Glutamatergic neuron (in vitro differentiated cells): ENCODE measurements around the gene TSPAN18. TPM values are rescaled to one million over a fixed set of nuclear protein-coding genes. Genes with fewer than 3 reads are reported as not detected.

Experiments used
- DNase-seq: peaks from one replicate; pipeline ENCODE4 v3.0.0; 2022
- H3K27ac Mint-ChIP-seq: one replicate; pipeline ENCODE4 v1.8.0; 2020; ENCODE audit warnings: mild to moderate bottlenecking, mixed read lengths, inconsistent platforms; ENCODE audit not compliant: unreplicated experiment
- H3K27me3 Mint-ChIP-seq: one replicate; pipeline ENCODE4 v1.8.0; 2020; ENCODE audit warnings: mild to moderate bottlenecking, moderate library complexity, mixed read lengths, inconsistent platforms; ENCODE audit not compliant: unreplicated experiment
- H3K36me3 Mint-ChIP-seq: one replicate; pipeline ENCODE4 v1.8.0; 2020; ENCODE audit warnings: mild to moderate bottlenecking, mixed read lengths, inconsistent platforms; ENCODE audit not compliant: unreplicated experiment
- H3K4me1 Mint-ChIP-seq: one replicate; pipeline ENCODE4 v1.8.0; 2020; ENCODE audit warnings: mild to moderate bottlenecking, low read depth, mixed read lengths, inconsistent platforms; ENCODE audit not compliant: unreplicated experiment
- H3K4me3 Mint-ChIP-seq: one replicate; pipeline ENCODE4 v1.8.0; 2020; ENCODE audit warnings: mild to moderate bottlenecking, mixed read lengths, inconsistent platforms; ENCODE audit not compliant: unreplicated experiment
- H3K9me3 Mint-ChIP-seq: one replicate; pipeline ENCODE4 v1.8.0; 2020; ENCODE audit warnings: mild to moderate bottlenecking, moderate library complexity, mixed read lengths, inconsistent platforms; ENCODE audit not compliant: unreplicated experiment
- total RNA-seq: library from RNA; stranded (reverse); fragmentation: NEBNext Ultra II Directional; extraction: Animal tissue kit (Norgen Biotek cat#: 25700); gene quantifications from one replicate; pipeline ENCODE4 v1.2.1, GENCODE V29; 2021; ENCODE audit not compliant: unreplicated experiment
- TF ChIP-seq, protein P1 (sequence below): fragments of 200-600 bp; sonication (generic); IDR thresholded peaks from one replicate; pipeline ENCODE4 v1.5.0; 2021; ENCODE audit not compliant: partially characterized antibody, unreplicated experiment

The TSPAN18 gene
- total RNA-seq, 1 donor from 2014 or later, result 80.4 TPM

DNA sequence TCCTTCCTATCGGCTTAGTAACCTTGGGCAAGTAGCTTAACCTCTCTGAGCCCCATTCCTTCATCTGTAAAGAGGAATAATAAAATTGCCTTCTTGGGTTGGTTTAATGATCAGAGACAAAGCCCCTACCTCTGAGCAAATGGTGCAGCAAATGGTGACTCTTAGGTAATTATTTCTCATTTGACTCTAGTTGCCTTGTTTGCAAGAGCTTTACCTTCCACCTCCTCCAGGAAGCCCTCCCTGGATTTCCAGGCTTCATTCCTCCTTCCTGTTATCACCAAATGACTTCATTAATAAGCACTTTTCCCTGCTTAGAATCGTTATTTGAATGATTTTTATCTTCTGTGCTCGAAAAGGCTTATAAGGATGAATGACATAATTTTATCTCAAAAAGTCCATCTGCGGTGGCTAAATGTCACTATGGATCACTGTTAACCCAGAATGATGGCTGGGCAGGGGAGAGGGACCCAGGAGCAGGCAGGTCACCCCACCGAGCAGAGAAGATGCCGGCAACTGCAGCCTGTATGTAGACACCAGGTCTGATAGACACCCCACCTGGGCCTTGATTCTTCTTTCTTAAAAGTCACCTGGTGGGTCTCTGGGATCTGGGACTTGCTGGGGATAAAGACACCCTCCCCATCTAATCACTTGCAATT lies 106.6 kb downstream of the TSPAN18 start:
- TF ChIP-seq, protein P1, sequence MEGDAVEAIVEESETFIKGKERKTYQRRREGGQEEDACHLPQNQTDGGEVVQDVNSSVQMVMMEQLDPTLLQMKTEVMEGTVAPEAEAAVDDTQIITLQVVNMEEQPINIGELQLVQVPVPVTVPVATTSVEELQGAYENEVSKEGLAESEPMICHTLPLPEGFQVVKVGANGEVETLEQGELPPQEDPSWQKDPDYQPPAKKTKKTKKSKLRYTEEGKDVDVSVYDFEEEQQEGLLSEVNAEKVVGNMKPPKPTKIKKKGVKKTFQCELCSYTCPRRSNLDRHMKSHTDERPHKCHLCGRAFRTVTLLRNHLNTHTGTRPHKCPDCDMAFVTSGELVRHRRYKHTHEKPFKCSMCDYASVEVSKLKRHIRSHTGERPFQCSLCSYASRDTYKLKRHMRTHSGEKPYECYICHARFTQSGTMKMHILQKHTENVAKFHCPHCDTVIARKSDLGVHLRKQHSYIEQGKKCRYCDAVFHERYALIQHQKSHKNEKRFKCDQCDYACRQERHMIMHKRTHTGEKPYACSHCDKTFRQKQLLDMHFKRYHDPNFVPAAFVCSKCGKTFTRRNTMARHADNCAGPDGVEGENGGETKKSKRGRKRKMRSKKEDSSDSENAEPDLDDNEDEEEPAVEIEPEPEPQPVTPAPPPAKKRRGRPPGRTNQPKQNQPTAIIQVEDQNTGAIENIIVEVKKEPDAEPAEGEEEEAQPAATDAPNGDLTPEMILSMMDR, result no peak
- Mint-ChIP-seq H3K27me3 (peaks cover 2% of the 10 kb centered on the region), H3K4me1 (peaks cover 14% of the 10 kb centered on the region), H3K27ac (no peak overlapping the region), H3K36me3 (peaks cover 20% of the 10 kb centered on the region), H3K9me3 (peaks cover 10% of the 10 kb centered on the region), H3K4me3 (no peak overlapping the region)
- DNase-seq, result no peak

GRCh38 chr11:44833877-44834452 lies 107.2 kb downstream of the TSPAN18 start:
- H3K4me1 Mint-ChIP-seq, result peaks cover 11% of the 10 kb centered on the region
- H3K27ac Mint-ChIP-seq, result no peak overlapping the region
- TF ChIP-seq, protein P1, result no peak
- peaks cover 23% of the 10 kb centered on the region for H3K36me3 Mint-ChIP-seq
- peaks cover 12% of the 10 kb centered on the region for H3K9me3 Mint-ChIP-seq
- H3K27me3 Mint-ChIP-seq, result peaks cover 2% of the 10 kb centered on the region
- DNase-seq, result no peak
- no peak overlapping the region for H3K4me3 Mint-ChIP-seq

DNA sequence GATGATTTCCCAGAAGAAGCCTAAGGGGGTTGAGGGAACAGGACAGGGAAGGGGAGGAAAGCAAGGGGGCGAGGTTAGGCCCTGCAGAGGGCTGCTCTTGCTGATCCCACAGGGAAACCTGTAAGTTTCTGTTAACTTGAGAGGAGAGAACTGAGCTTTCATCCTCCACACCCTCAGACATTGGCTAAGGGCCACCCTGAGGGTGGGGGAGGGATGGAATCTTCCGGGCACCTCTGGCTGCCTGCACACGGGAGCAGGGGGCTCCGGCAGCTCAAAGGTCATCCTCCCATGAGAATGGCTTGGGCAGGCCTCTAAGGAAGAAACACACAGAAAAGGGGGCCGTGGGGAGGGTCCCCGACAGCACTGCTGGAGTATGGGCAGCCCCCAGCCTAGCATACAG lies 108.1 kb downstream of the TSPAN18 start:
- H3K4me1 Mint-ChIP-seq, result peaks cover 16% of the 10 kb centered on the region
- H3K27me3 Mint-ChIP-seq, result peaks cover 5% of the 10 kb centered on the region
- DNase-seq, result no peak
- no peak overlapping the region for H3K27ac Mint-ChIP-seq
- peaks cover 11% of the 10 kb centered on the region for H3K9me3 Mint-ChIP-seq
- peaks cover 23% of the 10 kb centered on the region for H3K36me3 Mint-ChIP-seq
- TF ChIP-seq, protein P1, result no peak
- no peak overlapping the region for H3K4me3 Mint-ChIP-seq

GRCh38 chr11:44835296-44835695 lies 108.5 kb downstream of the TSPAN18 start:
- TF ChIP-seq, protein P1, result no peak
- peaks cover 5% of the 10 kb centered on the region for H3K27me3 Mint-ChIP-seq
- H3K9me3 Mint-ChIP-seq, result peaks cover 7% of the 10 kb centered on the region
- DNase-seq, result no peak
- H3K36me3 Mint-ChIP-seq, result peaks cover 23% of the 10 kb centered on the region
- peaks cover 16% of the 10 kb centered on the region for H3K4me1 Mint-ChIP-seq
- H3K27ac Mint-ChIP-seq, result no peak overlapping the region
- H3K4me3 Mint-ChIP-seq, result no peak overlapping the region

GRCh38 chr11:44835938-44836337 lies 109.2 kb downstream of the TSPAN18 start:
- Mint-ChIP-seq H3K27ac (no peak overlapping the region), H3K4me3 (no peak overlapping the region), H3K36me3 (peaks cover 23% of the 10 kb centered on the region), H3K4me1 (peaks cover 18% of the 10 kb centered on the region), H3K9me3 (peaks cover 5% of the 10 kb centered on the region), H3K27me3 (peaks cover 3% of the 10 kb centered on the region)
- TF ChIP-seq, protein P1, result no peak
- DNase-seq, result no peak
